IMR-90 (cell line): Measurements from ENCODE around the gene FOXP4. TPM values are rescaled to one million over a fixed set of nuclear protein-coding genes. Genes with fewer than 3 reads are reported as not detected.
A peak's percentile ranks its signal among the peaks of the same experiment; 100 is the strongest.

Experiments used
- ATAC-seq: fragments of 200-7000 bp; cut with Tn5 transposase; 2 replicates; pipeline ENCODE4 v1.9.1; 2020; ENCODE audit warnings: low read depth, mild to moderate bottlenecking, moderate library complexity
- BruUV-seq: library from RNA; stranded (reverse); fragments of 400-500 nt; replicated peaks from 2 replicates; lab custom pipeline; 2021; lab: Mats Ljungman, UMichigan
- CTCF ChIA-PET: fragments of 300-600 bp; formaldehyde crosslinking; extraction: SDS; loops from one replicate; lab custom pipeline; 2021; ENCODE audit warnings: antibody characterized with exemption; lab: Yijun Ruan, JAX
- POLR2A ChIA-PET: fragments of 300-600 bp; sonication (Branson Sonifier 250); formaldehyde crosslinking; loops from one replicate; lab custom pipeline; 2022; ENCODE audit warnings: antibody characterized with exemption; ENCODE audit not compliant: unreplicated experiment; lab: Charles Lee
- DNase-seq: peaks from one replicate; pipeline ENCODE4 v3.0.0; 2013
- H2AFZ ChIP-seq: replicated peaks from 2 replicates; pipeline ENCODE3; 2013; ENCODE audit warnings: low read length, mild to moderate bottlenecking; ENCODE audit not compliant: poor library complexity
- H2AK5ac ChIP-seq: 2 replicates; pipeline ENCODE4 v1.6.1; 2013; ENCODE audit warnings: low read depth, low read length, inconsistent platforms
- H2AK9ac ChIP-seq: replicated peaks from 2 replicates; pipeline ENCODE3; 2013; ENCODE audit warnings: mild to moderate bottlenecking, low read depth, low read length, moderate library complexity; ENCODE audit not compliant: poor library complexity
- H2BK120ac ChIP-seq: 2 replicates; pipeline ENCODE4 v1.6.1; 2013; ENCODE audit warnings: low read depth, low read length, inconsistent platforms
- H2BK15ac ChIP-seq: 3 replicates; pipeline ENCODE4 v1.6.1; 2013; ENCODE audit warnings: low read depth, low read length, inconsistent platforms
- H2BK20ac ChIP-seq: 2 replicates; pipeline ENCODE4 v1.6.1; 2013; ENCODE audit warnings: low read depth, mild to moderate bottlenecking, inconsistent platforms, low read length, moderate library complexity
- H2BK5ac ChIP-seq: 2 replicates; pipeline ENCODE4 v1.6.1; 2013; ENCODE audit warnings: mild to moderate bottlenecking, low read depth, low read length, inconsistent platforms; ENCODE audit not compliant: poor library complexity, severe bottlenecking
- H3K14ac ChIP-seq: replicated peaks from 2 replicates; pipeline ENCODE4 v1.6.1; 2013; ENCODE audit warnings: low read depth, low read length, inconsistent platforms
- H3K18ac ChIP-seq: 2 replicates; pipeline ENCODE4 v1.6.1; 2013; ENCODE audit warnings: low read depth, low read length, control low read depth
- H3K23ac ChIP-seq: 2 replicates; pipeline ENCODE4 v1.6.1; 2013; ENCODE audit warnings: low read depth, low read length, inconsistent platforms
- H3K27ac ChIP-seq: 2 replicates; pipeline ENCODE4 v1.5.1; 2013; ENCODE audit warnings: mild to moderate bottlenecking, control low read depth, low read length; ENCODE audit not compliant: insufficient read depth
- H3K27me3 ChIP-seq: 2 replicates; pipeline ENCODE4 v1.6.1; 2013; ENCODE audit warnings: low read length; ENCODE audit not compliant: control insufficient read depth, insufficient read depth
- H3K36me3 ChIP-seq: 2 replicates; pipeline ENCODE4 v1.6.1; 2013; ENCODE audit warnings: low read length, mixed read lengths; ENCODE audit not compliant: control insufficient read depth, insufficient read depth
- H3K4ac ChIP-seq: 2 replicates; pipeline ENCODE4 v1.6.1; 2013; ENCODE audit warnings: low read depth, low read length, inconsistent platforms
- H3K4me1 ChIP-seq: 2 replicates; pipeline ENCODE4 v1.6.1; 2013; ENCODE audit warnings: low read length, mixed read lengths; ENCODE audit not compliant: control insufficient read depth, insufficient read depth
- H3K4me2 ChIP-seq: 2 replicates; pipeline ENCODE4 v1.6.1; 2013; ENCODE audit warnings: low read depth, mild to moderate bottlenecking, control low read depth, low read length, moderate library complexity
- H3K4me3 ChIP-seq: 2 replicates; pipeline ENCODE4 v1.5.1; 2013; ENCODE audit warnings: low read depth, mild to moderate bottlenecking, control low read depth, low read length, moderate library complexity; ENCODE audit not compliant: insufficient read depth
- H3K56ac ChIP-seq: 2 replicates; pipeline ENCODE4 v1.6.1; 2013; ENCODE audit warnings: low read length, inconsistent platforms; ENCODE audit not compliant: insufficient read depth; ENCODE audit errors: extremely low read depth
- H3K79me1 ChIP-seq, 2 experiments: 2 replicates each; pipeline ENCODE4 v1.6.1; 2013; ENCODE audit warnings: low read length in 2 of 2, inconsistent platforms in 1 of 2, low read depth in 1 of 2
- H3K9ac ChIP-seq: 2 replicates; pipeline ENCODE4 v1.6.1; 2013; ENCODE audit warnings: low read depth, low read length, control low read depth
- H3K9me1 ChIP-seq: 2 replicates; pipeline ENCODE4 v1.6.1; 2013; ENCODE audit warnings: low read length, inconsistent platforms; ENCODE audit not compliant: insufficient read depth
- H3K9me3 ChIP-seq: 2 replicates; pipeline ENCODE4 v1.6.1; 2013; ENCODE audit warnings: low read length; ENCODE audit not compliant: control insufficient read depth, insufficient read depth
- H4K20me1 ChIP-seq: 2 replicates; pipeline ENCODE4 v1.6.1; 2013; ENCODE audit warnings: low read length, inconsistent platforms; ENCODE audit not compliant: insufficient read depth
- H4K5ac ChIP-seq: 2 replicates; pipeline ENCODE4 v1.6.1; 2013; ENCODE audit warnings: mild to moderate bottlenecking, low read depth, low read length, control low read depth
- H4K8ac ChIP-seq, 2 experiments: 2 replicates each; pipeline ENCODE4 v1.6.1; 2013; ENCODE audit warnings: low read depth in 2 of 2, low read length in 2 of 2, control low read depth in 1 of 2, inconsistent platforms in 1 of 2
- H4K91ac ChIP-seq: 2 replicates; pipeline ENCODE4 v1.6.1; 2013; ENCODE audit warnings: low read depth, low read length, inconsistent platforms; ENCODE audit not compliant: insufficient read depth
- CEBPB ChIP-seq: IDR thresholded peaks from 2 replicates; pipeline ENCODE4 v1.6.1; 2012; ENCODE audit warnings: low read depth, low read length, improper control_type of control experiment
- POLR2A ChIP-seq: IDR thresholded peaks from 2 replicates; pipeline ENCODE4 v1.6.1; 2012; ENCODE audit warnings: mild to moderate bottlenecking, low read depth, low read length
- WGBS, 2 experiments: methylation state at CpG; one replicate each; pipeline versions ENCODE4 v1.1.5 to v1.1.7; 2013; ENCODE audit warnings: missing lambda C conversion rate in 2 of 2; ENCODE audit not compliant: insufficient read length in 1 of 2; ENCODE audit errors: extremely low coverage in 2 of 2; 5-methylcytosine and 5-hydroxymethylcytosine counted together
- dilution Hi-C: fragments of 300-500 bp; cut with HindIII; formaldehyde crosslinking; loops from one replicate; pipeline ENCODE4 v1.14.3; 2018; ENCODE audit warnings: low sequenced_read_pairs; ENCODE audit not compliant: unreplicated experiment
- in situ Hi-C: fragments of 300-500 bp; cut with MboI; formaldehyde crosslinking; loops from 3 replicates; pipeline ENCODE4 v1.14.3; 2019; ENCODE audit warnings: low sequenced_read_pairs, inconsistent platforms, mixed read lengths
- intact Hi-C: fragments of 100-400 bp; cut with micrococcal nuclease; formaldehyde crosslinking; loops from 2 replicates; pipeline ENCODE4 v1.10.0; 2022
- polyA plus RNA-seq, 3 experiments: library from polyadenylated mRNA; depleted of rRNA; stranded (reverse); fragments of >200 nt; gene quantifications; 2 replicates each; pipeline ENCODE4 v1.2.3, GENCODE V29; 2012; ENCODE audit warnings: low replicate concordance in 1 of 3
- total RNA-seq: library from RNA; depleted of rRNA; stranded (reverse); fragments of >200 nt; gene quantifications from 2 replicates; pipeline ENCODE4 v1.2.3, GENCODE V29; 2012

FOXP4 gene
- total and polyA plus RNA-seq, 2 of the 4 experiments (the other 2 are of a cell fraction) = 0.72 to 9.5 TPM

GRCh38 chr6:41538556-41539182, 7.5 kb upstream of the FOXP4 start:
- intact Hi-C loops = loop anchor here (1.0 kb wide), 1 partner anchor 16 kb away; no protein-coding TSS in a partner anchor
- Histone ChIP-seq H2AFZ (no peak overlapping the region), H3K27me3 (peaks cover 45% of the 10 kb centered on the region), H3K18ac (no peak overlapping the region), H4K20me1 (no peaks in the 10 kb centered on the region), H3K4me2 (no peak overlapping the region), H2AK9ac (no peak overlapping the region), H3K79me1 (no peaks in the 10 kb centered on the region), H3K36me3 (no peaks in the 10 kb centered on the region), H3K9me1 (no peaks in the 10 kb centered on the region), H3K23ac (no peak overlapping the region), H2BK20ac (no peak overlapping the region), H2BK5ac (no peak overlapping the region), H2BK120ac (no peak overlapping the region), H2AK5ac (no peak overlapping the region), H3K4me3 (no peak overlapping the region), H2BK15ac (no peak overlapping the region), H3K4ac (no peak overlapping the region), H3K4me1 (peaks cover 4% of the 10 kb centered on the region; the same call in 1 of the 2 replicates), H3K27ac (no peak overlapping the region), H3K14ac (no peak overlapping the region), H4K8ac (no peak overlapping the region), H3K9me3 (no peaks in the 10 kb centered on the region), H4K5ac (no peak overlapping the region), H3K9ac (no peak overlapping the region), H3K56ac (no peak overlapping the region), H4K91ac (no peak overlapping the region)
- dilution Hi-C loops = no loop called here
- ChIA-PET CTCF (no interaction called here), POLR2A (no interaction called here)
- TF ChIP-seq CEBPB (peak; percentile 69), POLR2A (no peak)
- in situ Hi-C loops = no loop called here
- DNase-seq (peak; percentile 13), ATAC-seq (peak; percentile 24; the same call in 1 of the 2 replicates)
- WGBS, 2 experiments = no CpG with 5 or more reads among the region's 2 CpGs
- no TSS peak for BruUV-seq
